ENCODE data around the gene STT3B. TPM values are rescaled to one million over a fixed set of nuclear protein-coding genes. Genes with fewer than 3 reads are reported as not detected.

Gene STT3B
- total RNA-seq, 1 donor = 244 TPM

- TF ChIP-seq, protein P1, sequence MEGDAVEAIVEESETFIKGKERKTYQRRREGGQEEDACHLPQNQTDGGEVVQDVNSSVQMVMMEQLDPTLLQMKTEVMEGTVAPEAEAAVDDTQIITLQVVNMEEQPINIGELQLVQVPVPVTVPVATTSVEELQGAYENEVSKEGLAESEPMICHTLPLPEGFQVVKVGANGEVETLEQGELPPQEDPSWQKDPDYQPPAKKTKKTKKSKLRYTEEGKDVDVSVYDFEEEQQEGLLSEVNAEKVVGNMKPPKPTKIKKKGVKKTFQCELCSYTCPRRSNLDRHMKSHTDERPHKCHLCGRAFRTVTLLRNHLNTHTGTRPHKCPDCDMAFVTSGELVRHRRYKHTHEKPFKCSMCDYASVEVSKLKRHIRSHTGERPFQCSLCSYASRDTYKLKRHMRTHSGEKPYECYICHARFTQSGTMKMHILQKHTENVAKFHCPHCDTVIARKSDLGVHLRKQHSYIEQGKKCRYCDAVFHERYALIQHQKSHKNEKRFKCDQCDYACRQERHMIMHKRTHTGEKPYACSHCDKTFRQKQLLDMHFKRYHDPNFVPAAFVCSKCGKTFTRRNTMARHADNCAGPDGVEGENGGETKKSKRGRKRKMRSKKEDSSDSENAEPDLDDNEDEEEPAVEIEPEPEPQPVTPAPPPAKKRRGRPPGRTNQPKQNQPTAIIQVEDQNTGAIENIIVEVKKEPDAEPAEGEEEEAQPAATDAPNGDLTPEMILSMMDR (IDR thresholded peaks at IDR 0.05; ENCODE audit: insufficient read depth, low read depth, low read length) = no peak
- no peak for DNase-seq (ENCODE audit: low read depth)
- H3K4me3 ChIP-seq (ENCODE audit: low read depth, low read length) = no peak overlapping the region
Observed at GRCh38 chr3:31559872-31560534, 27.3 kb downstream of the STT3B start.

DNA sequence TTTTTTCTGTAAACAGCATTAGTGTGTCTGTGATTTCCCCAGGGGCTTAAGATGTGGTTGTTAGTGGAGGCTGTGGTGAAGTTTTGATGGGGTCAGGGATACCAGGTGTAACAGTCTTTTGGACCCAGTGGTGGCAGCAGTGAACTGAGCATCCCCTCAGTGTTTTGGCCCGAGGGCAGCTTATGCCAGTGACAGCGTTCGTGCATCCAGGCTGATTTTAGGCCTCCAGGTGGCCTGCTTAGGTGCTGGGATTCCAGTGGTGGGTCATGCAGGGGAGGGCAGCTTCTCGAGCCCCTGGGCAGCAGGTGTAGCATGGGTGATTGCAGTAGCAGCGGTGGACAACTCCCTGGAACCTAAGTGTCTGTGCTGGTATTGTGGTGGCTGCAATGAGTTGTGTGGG lies 29.2 kb downstream of the STT3B start:
- H3K4me3 ChIP-seq (ENCODE audit: low read depth, low read length) = no peak overlapping the region
- DNase-seq (ENCODE audit: low read depth) = no peak
- TF ChIP-seq, protein P1 (IDR thresholded peaks at IDR 0.05; ENCODE audit: insufficient read depth, low read depth, low read length) = no peak

DNA sequence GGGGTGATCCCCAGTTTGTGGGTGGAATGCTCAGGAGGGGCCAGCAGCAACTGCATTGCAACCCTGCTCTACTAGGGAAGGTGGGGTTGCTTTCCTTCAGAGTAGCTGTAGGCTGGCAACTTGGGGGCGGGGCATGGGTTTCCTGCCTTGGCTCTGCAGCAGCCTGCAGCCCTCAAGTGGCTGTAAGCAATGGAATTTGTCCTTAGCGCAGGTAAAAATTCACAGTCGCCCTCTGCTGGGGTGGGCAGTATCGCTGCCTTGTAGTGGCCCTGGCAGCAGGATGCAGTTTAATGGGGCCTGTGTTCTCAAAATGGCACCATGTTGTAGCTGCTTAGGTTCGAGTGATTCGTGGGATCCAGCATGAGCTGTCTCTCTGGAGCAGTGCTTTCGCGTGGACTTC lies 29.8 kb downstream of the STT3B start:
- no peak for DNase-seq (ENCODE audit: low read depth)
- TF ChIP-seq, protein P1 (IDR thresholded peaks at IDR 0.05; ENCODE audit: insufficient read depth, low read depth, low read length) = no peak
- H3K4me3 ChIP-seq (ENCODE audit: low read depth, low read length) = no peak overlapping the region

DNA sequence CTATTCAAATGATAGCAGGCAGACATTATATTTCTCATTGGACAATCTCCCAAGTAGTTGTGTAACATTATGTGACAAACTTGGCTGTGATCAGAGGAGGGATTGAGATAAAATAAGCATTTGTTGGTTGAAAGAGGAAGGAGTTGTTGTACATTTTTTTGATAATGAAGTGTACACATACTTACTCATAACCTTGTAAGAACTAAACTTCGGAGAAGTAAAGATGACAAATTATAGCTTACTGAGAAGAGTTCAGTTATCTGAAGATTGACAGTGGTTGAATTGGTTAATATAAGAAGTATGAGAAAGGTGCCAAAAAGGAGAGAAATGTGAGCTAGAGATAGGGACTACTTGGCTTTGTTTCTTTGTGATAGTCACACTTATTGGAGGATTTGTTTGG lies 32.6 kb downstream of the STT3B start:
- TF ChIP-seq, protein P1 (IDR thresholded peaks at IDR 0.05; ENCODE audit: insufficient read depth, low read depth, low read length) = no peak
- peak; percentile 37 for DNase-seq (ENCODE audit: low read depth)
- H3K4me3 ChIP-seq (ENCODE audit: low read depth, low read length) = no peak overlapping the region

DNA sequence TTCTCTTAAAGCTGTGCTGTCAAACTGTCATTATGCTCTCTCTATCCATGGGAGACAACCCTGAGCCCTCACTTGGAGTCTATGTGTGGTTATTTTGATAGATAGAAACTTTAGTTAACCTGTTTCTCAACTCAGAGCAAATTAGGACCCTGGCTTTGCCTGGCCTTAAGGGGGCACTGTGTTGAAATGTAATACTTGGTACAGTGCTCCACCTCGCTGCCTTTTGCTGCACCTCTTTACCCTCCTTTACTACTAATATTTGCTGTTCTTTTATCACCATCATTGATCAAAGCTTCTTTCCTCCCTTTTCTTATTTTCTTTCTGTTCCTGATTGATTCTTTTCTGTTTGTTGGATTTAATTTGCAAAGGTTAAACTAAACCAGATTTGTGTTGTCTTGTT lies 34.3 kb downstream of the STT3B start:
- H3K4me3 ChIP-seq (ENCODE audit: low read depth, low read length) = no peak overlapping the region
- no peak for DNase-seq (ENCODE audit: low read depth)
- TF ChIP-seq, protein P1 (IDR thresholded peaks at IDR 0.05; ENCODE audit: insufficient read depth, low read depth, low read length) = peak; percentile 56

DNA sequence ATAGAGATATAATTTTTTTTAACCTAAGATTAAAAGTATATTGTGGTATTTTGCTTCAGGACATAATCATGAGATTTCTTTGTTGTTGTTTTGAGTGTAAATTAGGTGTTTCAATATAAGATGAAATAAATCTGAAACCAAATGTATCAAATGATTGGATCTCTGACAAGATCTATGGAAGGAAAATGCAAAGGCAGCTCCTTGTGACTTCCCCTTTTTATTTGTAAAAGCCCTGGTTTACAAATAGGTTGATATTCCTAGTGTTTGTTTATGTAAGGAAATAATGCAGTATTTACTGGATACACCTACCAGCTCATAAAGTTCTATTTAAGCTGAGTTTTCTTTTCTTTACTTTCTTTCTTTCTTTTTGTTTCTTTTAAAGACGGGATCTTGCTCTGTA lies 35.9 kb downstream of the STT3B start:
- TF ChIP-seq, protein P1 (IDR thresholded peaks at IDR 0.05; ENCODE audit: insufficient read depth, low read depth, low read length) = no peak
- DNase-seq (ENCODE audit: low read depth) = no peak
- no peak overlapping the region for H3K4me3 ChIP-seq (ENCODE audit: low read depth, low read length)

- H3K4me3 ChIP-seq (ENCODE audit: low read depth, low read length) = no peak overlapping the region
- TF ChIP-seq, protein P1 (IDR thresholded peaks at IDR 0.05; ENCODE audit: insufficient read depth, low read depth, low read length) = no peak
- no peak for DNase-seq (ENCODE audit: low read depth)
Observed at GRCh38 chr3:31571325-31571724, 38.6 kb downstream of the STT3B start.

Data from fibroblast of villous mesenchyme (primary cell).